Motor neuron (in vitro differentiated cells): ENCODE data around the gene DNAJC5. TPM values are rescaled to one million over a fixed set of nuclear protein-coding genes. Genes with fewer than 3 reads are reported as not detected.

Source experiments
- ATAC-seq, 8 experiments: fragments of 200-7000 bp; cut with Tn5 transposase; replicated peaks in 6 of 8; 2 replicates each; pipeline ENCODE4 v1.8.0; 2021; ENCODE audit warnings: mild to moderate bottlenecking in 8 of 8, moderate library complexity in 8 of 8
- H3K27ac ChIP-seq, 2 donors: fragments of 250-450 bp; sonication (Bioruptor Pico); 2 replicates each; pipeline ENCODE4 v1.9.0; 2021; ENCODE audit warnings: antibody characterized with exemption in 2 of 2, mild to moderate bottlenecking in 2 of 2, moderate library complexity in 1 of 2
- H3K4me1 ChIP-seq, 2 donors: fragments of 250-450 bp; sonication (Bioruptor Pico); replicated peaks in 1 of 2; 2 replicates each; pipeline ENCODE4 v1.6.1; 2021; ENCODE audit warnings: antibody characterized with exemption in 2 of 2, mild to moderate bottlenecking in 2 of 2, moderate library complexity in 1 of 2
- H3K4me3 ChIP-seq, 5 donors: fragments of 250-450 bp; sonication (Bioruptor Pico); 2 replicates each; pipeline ENCODE4 v1.9.0; 2021; ENCODE audit warnings: antibody characterized with exemption in 5 of 5, mild to moderate bottlenecking in 5 of 5, moderate library complexity in 4 of 5
- WGBS, 10 experiments: fragments of 450-650 bp; shearing (Covaris generic); methylation state at CpG; one replicate each; pipeline ENCODE4 v1.0.0; 2022; 5-methylcytosine and 5-hydroxymethylcytosine counted together
- in situ Hi-C, 9 experiments: fragments of 400-800 bp; cut with MboI; loops; one replicate each; pipeline ENCODE4 v1.15.0; 2021; ENCODE audit warnings: low sequenced_read_pairs in 9 of 9, low pct_unique_long_range_greater_than_20kb in 2 of 9; ENCODE audit not compliant: unreplicated experiment in 9 of 9
- total RNA-seq, 8 experiments: library from RNA; unstranded; fragments of 300-600 nt; gene quantifications; 2 replicates each; pipeline versions ENCODE4 v1.2.3 to v1.2.4, GENCODE V29; 2022

The DNAJC5 gene
- total RNA-seq, 8 experiments from 2014 or later: 31.7 to 80.7 (median 41.5) TPM

DNA sequence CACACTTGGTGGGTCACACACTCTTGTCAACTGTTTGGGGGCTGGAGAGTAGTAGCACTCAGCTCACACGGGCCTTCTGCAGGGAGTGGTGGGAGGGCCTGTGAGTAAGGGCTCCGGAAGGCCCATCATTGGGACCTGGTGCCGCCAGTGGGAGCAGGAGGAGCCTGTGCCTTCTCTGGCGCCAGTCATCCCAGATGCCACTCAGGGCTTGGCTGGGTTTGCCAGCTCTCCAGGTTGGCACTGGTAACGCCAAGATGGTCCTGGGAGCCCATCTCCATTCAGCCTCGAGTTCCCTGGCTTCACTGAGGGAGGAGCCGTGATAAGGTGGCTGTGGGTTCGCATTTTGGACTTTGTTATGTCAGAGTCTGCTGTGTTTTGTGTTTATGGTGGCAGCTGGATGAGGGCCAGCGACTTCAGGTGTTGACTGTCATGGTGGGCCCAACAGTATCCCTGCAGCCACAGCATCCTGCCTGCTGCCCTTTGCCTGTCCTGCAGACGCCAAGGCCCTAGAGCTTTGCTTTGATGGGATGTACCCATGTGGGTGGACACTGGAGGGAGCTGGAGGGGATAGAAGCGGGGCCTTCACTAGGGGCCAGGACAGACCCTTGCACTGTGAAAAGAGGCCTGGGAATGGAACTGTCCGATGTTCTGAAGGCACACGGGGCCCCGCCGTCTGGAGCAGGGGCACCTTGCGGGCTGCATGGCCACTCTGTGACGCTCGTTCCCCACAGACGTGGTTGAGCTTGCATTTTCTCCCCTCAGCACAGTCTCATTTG is 13.3 kb upstream of the DNAJC5 start:
- in situ Hi-C loops: no loop called here
- Histone ChIP-seq H3K27ac (no peak overlapping the region), H3K4me1 (no peaks in the 10 kb centered on the region), H3K4me3 (no peak overlapping the region)
- ATAC-seq: no peak
- 100% methylated on average over 1 to 2 of the region's 19 CpGs; no CpG with 5 or more reads in 7 of the 10 experiments for WGBS, 10 experiments

DNA sequence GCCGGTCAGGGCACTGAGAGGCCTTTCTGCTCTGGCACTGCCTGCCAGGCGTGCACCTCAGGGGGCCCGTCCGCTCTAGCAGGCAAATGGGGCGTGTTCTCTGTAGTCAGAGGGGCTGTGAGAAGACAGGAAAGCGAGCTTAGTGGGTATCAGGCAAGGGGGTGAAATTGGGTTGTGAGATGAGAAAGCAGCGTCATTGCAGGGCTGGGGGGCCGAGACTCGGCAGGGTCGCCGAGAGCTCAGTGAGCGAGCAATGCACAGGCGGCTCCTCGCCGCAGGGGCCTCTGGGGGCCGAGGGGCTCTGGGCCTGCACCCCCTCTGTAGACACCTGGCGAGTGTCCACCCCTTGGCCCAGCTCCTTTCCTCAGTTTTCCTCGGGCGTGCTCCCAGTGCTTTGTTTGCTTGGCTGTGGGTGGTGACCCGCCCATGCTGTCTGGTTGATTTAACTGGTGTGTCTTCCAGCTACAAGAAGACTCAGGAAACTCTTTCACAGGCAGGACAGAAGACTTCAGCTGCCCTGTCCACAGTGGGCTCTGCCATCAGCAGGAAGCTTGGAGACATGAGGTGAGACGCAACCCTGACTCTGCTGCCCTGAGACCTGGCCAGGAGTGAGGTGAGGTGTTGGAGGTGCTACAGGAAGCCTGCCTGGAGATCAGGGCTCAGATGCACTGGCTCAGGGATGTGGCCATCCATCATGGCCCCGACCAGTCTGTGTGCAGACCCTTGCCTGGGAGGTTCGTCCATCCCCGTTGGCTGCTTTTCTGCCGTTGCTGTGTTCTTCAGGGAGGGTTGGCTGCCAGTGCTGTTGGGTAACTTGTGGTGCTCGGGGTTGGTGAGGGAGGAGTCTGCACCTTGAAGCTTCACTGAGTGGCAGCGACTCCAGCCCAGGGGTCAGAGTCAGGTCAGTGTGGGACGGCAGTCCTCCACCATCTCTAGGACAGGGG is 12.4 kb upstream of the DNAJC5 start:
- Histone ChIP-seq H3K4me1 (no peaks in the 10 kb centered on the region), H3K27ac (no peak overlapping the region), H3K4me3 (no peak overlapping the region)
- WGBS, 10 experiments: 40 to 100% (median 90%) methylated on average over 1 to 7 of the region's 28 CpGs; no CpG with 5 or more reads in 5 of the 10 experiments
- in situ Hi-C loops: no loop called here
- peak in 1 of 8 experiments; percentile 5 for ATAC-seq

DNA sequence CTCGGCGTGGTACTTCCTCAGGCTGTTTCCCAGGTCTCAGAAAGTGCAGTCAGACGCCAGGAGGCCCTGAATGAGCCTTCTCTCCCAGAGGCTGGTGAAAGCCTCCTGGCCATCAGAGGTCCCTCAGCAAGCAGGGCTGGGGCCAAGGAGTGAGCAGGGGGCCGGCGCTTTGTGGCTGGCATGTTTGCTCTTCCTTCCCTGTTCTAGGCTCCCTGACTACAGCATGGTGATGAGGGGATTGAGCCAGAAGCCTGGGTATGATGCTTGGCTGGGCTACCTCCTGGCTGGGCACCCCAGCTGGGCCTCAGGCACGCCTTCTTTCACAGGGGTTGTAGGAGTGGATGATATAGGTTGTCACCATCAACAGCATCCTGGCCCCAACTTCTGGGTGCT is 11.7 kb upstream of the DNAJC5 start:
- Histone ChIP-seq H3K4me3 (no peak overlapping the region), H3K4me1 (no peaks in the 10 kb centered on the region), H3K27ac (no peak overlapping the region)
- peak in 3 of 8 experiments; percentile 47 to 93 (median 50) for ATAC-seq
- in situ Hi-C loops: no loop called here
- 71 to 100% (median 83%) methylated on average over 1 to 2 of the region's 6 CpGs; no CpG with 5 or more reads in 7 of the 10 experiments for WGBS, 10 experiments

GRCh38 chr20:63884506-63885263 is 10.2 kb upstream of the DNAJC5 start:
- Histone ChIP-seq H3K27ac (no peak overlapping the region), H3K4me1 (no peaks in the 10 kb centered on the region), H3K4me3 (no peak overlapping the region)
- no peak for ATAC-seq
- in situ Hi-C loops: no loop called here
- 29 to 100% (median 88%) methylated on average over 1 to 5 of the region's 21 CpGs; no CpG with 5 or more reads in 3 of the 10 experiments for WGBS, 10 experiments

DNA sequence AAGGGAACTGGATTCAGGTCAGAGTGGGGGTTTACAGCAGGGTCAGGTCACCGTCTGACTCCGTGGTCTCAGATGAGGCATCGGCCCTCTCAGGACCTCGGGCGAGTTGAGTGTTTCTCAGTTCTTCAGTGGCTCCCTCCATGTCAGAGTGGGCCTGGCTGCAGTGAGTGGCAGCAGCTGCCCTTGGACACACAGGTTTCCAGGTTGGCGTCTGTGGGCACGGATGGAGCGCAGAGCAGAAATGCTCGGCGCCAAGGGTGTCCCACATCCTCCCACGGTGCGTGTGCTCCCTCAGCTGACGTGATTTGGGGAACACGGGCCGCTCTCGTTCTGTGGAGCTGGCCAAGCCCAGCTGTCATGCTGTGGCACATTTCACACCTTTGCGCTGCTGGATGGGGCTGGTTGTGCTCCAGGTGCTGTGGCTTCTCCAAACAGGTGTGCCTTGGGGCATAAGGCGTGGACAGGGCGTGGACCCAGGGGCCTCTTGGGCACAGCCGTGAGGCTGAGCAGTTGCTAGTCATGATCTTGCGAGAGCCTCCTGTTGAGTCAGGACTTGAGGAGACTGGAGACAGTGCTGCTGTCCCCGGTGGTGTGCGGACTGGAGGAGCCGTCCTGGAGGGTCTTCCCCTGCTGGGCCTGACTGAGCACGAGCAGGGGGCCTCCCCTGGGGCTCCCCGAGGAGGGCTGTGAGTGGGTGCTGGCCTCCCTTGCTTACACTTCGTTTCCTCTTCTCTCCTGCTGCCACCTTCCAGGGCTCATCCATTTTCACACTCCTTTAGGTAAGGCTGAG is 9.5 kb upstream of the DNAJC5 start:
- 40 to 93% (median 87%) methylated on average over 1 to 5 of the region's 27 CpGs; no CpG with 5 or more reads in 6 of the 10 experiments for WGBS, 10 experiments
- no peak overlapping the region for H3K27ac ChIP-seq
- H3K4me1 ChIP-seq: no peaks in the 10 kb centered on the region
- H3K4me3 ChIP-seq: no peak overlapping the region
- in situ Hi-C loops: no loop called here
- peak in 2 of 8 experiments; percentile 9 to 17 for ATAC-seq

- ATAC-seq: peak in 1 of 8 experiments; percentile 3
- WGBS, 10 experiments: 100% methylated on average over 1 of the region's 14 CpGs; no CpG with 5 or more reads in 9 of the 10 experiments
- Histone ChIP-seq H3K27ac (no peak overlapping the region), H3K4me3 (no peak overlapping the region), H3K4me1 (no peaks in the 10 kb centered on the region)
- in situ Hi-C loops: no loop called here
Measured at GRCh38 chr20:63886054-63886419, 8.9 kb upstream of the DNAJC5 start.

DNA sequence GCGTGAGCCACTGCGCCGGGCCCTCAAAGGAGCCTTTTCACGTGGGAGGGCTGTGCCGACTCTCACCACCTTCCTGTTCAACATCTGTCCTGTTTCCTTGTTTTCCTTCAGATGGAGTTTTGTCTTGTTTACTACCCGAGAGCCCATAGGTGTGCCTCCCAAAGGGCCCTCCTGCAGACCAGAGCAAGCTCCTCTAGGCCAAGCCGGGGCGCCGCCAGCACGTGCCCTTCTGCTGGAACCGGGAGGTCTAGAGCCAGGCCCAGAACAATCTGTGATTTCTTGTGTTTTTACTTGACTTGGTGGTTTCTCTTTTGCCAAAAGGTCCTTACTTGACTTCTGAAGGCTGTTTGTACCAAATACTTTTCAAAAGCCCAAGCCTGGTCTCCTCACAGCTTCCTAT is 8.0 kb upstream of the DNAJC5 start:
- WGBS, 10 experiments: 94 to 100% (median 100%) methylated on average over 1 to 6 of the region's 11 CpGs; no CpG with 5 or more reads in 7 of the 10 experiments
- Histone ChIP-seq H3K4me1 (no peaks in the 10 kb centered on the region), H3K4me3 (no peak overlapping the region), H3K27ac (no peak overlapping the region)
- no peak for ATAC-seq
- in situ Hi-C loops: no loop called here

- WGBS, 10 experiments: 40 to 97% (median 91%) methylated on average over 1 to 14 of the region's 25 CpGs
- H3K4me1 ChIP-seq: peaks cover 0 to 4% of the 10 kb centered on the region in 2 donors
- no peak for ATAC-seq
- in situ Hi-C loops: no loop called here
- no peak overlapping the region for H3K4me3 ChIP-seq
- no peak overlapping the region for H3K27ac ChIP-seq
Measured at GRCh38 chr20:63889241-63890200, 5.4 kb upstream of the DNAJC5 start.

DNA sequence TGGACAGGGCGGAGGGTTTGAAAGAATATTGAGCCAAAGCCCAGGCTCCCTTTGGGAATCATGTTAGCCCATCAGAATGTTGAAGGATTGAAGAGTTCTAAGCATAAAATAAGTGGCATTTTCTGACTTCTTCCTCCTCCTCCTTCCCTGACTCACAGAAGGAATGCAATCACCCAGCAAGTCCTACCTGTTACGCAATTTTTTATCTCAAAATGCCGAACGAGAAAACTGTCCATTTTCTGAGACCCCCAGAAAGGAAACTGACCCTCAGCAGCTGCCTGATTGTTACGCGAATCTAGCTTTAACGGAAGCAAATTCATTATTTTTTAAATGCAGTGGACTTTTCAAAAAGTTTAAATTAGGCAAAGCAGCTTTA is 4.7 kb upstream of the DNAJC5 start:
- peaks cover 0 to 4% of the 10 kb centered on the region in 2 donors for H3K4me1 ChIP-seq
- in situ Hi-C loops: no loop called here
- H3K4me3 ChIP-seq: no peak overlapping the region
- ATAC-seq: no peak
- H3K27ac ChIP-seq: no peak overlapping the region
- 70 to 100% (median 97%) methylated on average over 2 to 7 of the region's 7 CpGs; no CpG with 5 or more reads in 1 of the 10 experiments for WGBS, 10 experiments

DNA sequence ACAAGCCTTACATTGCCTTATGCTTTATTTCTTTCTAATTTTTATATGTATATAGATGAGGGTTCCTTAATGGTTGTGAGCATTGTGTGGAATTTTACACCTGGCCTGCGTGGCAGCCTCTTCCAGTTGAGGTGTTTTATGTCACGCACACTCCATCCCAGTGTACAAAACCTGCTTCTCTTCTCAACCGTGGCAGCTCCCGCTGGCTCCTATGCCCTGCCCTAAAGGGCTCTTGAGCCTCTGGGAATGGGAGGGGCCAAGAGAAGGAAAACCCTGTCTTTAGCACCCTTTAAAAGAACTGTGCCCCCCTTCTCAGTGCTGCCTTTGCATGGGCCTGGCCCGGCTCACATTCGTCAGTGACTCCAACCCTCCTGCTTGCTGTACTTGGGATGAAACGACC is 4.3 kb upstream of the DNAJC5 start:
- WGBS, 10 experiments: 78 to 100% (median 89%) methylated on average over 1 to 5 of the region's 7 CpGs
- ATAC-seq: no peak
- Histone ChIP-seq H3K4me3 (no peak overlapping the region), H3K27ac (no peak overlapping the region), H3K4me1 (peaks cover 0 to 4% of the 10 kb centered on the region in 2 donors)
- in situ Hi-C loops: no loop called here
